ENCODE measurements around the gene NSFL1C.

The NSFL1C gene

GRCh38 chr20:1457992-1458391 is 8.7 kb downstream of the NSFL1C start:
- DNase-seq, result no peak

- no peak for DNase-seq
These were observed 10.3 kb downstream of the NSFL1C start for GRCh38 chr20:1456300-1456699.

DNA sequence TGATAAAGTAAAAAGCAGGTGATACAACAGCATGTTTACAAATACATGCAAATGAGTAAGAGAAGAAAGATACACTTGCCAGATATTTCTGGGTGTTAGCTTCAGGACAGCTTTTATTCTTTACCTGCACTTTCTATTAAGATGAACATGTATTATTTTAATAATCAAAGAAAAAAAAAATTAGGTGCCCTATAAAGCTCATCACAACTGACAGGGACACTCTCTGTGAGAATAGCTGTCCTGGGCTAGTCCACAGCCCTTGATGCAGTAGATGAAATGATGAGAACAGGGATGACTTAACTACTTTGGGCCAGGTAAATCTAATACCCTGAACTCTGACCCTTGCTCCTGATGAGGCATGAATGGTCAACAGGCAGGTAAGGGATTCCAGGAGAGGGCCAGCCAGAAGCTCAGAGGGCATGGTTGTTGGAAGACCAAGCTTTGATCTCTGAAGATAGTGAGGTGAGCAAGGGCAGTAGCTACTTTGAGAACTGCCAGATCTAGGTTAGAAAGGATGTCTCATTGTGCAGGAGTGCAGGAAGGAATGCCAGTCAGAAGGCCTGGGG is 15.6 kb downstream of the NSFL1C start:
- no peak for DNase-seq

GRCh38 chr20:1449370-1449769 is 17.3 kb downstream of the NSFL1C start:
- DNase-seq, result no peak

DNA sequence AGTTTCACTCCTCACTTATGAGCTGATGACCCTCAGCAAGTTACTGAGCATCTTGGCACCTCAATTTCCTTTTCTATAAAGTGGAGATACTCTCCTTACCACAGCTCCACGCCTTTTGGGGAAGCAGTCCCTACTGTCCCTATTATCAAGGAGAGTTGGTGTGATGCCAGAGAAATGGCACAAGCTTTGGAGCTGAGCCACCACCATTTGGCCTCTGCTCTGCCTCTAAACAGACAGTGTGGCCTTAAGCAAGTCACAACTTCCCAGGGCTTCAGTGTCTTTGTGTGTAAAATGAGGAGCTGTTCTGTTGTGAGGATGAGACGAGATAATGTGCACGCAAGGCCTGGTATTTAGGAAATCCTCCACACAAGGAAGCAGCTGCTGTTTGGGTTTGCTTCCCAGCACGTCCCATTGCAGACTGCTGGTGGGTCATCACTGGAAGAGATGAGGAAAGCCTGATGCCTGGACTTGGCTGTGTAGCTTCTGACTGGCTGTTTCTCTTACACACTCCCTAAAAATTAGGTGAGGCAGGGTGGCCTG is 18.5 kb downstream of the NSFL1C start:
- DNase-seq, result no peak

GRCh38 chr20:1446536-1446935 is 20.1 kb downstream of the NSFL1C start:
- no peak for DNase-seq

GRCh38 chr20:1443085-1443484 is 23.6 kb downstream of the NSFL1C start:
- DNase-seq, result no peak

GRCh38 chr20:1442304-1442703 is 24.3 kb downstream of the NSFL1C start:
- DNase-seq, result no peak

- no peak for DNase-seq
These were observed 25.5 kb downstream of the NSFL1C start for GRCh38 chr20:1441133-1441532.

- no peak for DNase-seq
These were observed 26.6 kb downstream of the NSFL1C start for GRCh38 chr20:1440024-1440423.

DNA sequence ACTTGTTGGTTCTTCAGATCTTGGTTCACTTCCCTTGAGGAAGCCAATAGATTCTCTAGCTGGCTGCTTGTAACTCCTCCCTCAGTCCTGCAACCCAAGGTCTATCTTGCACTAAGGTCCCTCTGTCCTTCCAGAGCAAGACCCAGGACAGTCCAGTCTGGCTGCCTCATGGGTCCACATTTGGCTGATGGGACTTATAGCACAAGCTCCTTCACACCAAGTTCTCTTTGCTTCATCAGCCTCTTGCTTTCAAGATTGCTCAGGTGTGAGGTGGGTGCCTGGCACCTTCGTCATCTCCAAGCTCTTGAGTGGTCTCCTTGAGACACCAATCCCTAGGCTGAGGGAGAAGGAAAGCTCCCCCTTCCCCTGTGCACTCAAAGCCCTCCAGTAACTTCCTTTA is 28.3 kb downstream of the NSFL1C start:
- DNase-seq, result no peak

- peak; percentile 69 to 78 for DNase-seq
These were observed 29.3 kb downstream of the NSFL1C start for GRCh38 chr20:1437235-1437904.

DNA sequence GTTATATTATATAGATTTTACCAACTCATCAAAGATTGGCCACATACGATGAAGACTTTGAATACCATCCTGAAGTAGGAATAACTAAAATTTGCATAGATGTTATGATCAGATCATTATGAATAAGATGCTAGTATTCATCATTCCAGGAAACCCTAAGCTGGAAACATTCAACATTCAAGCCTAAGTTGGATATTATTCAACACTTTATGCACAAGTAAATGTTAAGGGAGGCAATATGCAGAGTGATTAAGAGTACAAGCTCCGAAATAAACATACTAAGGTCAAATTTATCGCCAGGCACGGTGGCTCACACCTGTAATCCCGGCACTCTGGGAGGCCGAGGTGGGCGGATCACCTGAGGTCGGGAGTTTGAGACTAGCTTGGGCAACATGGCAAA is 30.4 kb downstream of the NSFL1C start:
- DNase-seq, result no peak

GRCh38 chr20:1435337-1435699 is 31.3 kb downstream of the NSFL1C start:
- DNase-seq, result no peak

- DNase-seq, result peak; percentile 21 to 65
These were observed 31.9 kb downstream of the NSFL1C start for GRCh38 chr20:1434571-1435336.

DNA sequence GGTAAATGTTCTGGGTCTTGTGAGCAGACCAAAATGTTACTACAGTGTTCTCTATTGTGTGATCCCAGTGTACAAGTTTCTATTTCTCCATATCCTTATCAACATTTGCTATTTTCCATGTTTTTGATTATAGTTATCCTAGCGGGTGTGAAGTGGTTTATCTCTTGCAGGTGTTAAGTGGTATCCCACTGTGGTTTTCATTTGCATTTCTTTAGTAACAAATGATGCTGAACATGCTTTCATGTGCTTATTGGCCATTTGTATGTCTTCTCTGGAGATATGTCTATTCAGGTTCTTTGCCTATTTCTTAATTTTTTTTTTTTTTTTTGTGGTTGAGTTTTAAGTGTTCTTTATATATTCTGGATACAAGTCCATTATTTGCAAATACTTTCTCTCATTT is 35.5 kb downstream of the NSFL1C start:
- peak in 1 of 2 experiments; percentile 20 for DNase-seq

DNA sequence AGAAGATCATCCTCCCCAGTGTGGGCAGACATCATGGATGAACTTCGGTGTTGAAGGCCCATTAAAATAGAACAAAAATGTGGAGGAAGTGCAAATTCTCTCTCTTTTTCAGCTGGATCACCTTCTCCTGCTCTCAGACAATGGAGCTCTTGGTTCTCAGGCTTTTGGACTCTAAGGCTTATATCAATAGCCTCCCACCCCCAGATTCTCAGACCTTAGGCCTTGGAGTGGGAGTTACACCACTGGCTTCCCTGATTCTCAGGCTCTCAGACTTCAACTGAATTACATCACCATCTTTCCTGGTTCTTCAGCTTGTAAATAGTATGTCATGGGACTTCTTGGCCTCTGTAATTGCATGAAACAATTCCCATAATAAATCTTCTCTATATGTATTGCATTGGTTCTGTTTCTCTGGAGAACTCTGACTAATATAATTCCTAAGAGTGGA is 36.6 kb downstream of the NSFL1C start:
- no peak for DNase-seq

GRCh38 chr20:1429143-1429728 is 37.4 kb downstream of the NSFL1C start:
- DNase-seq, result no peak

GRCh38 chr20:1427457-1428054 is 39.1 kb downstream of the NSFL1C start:
- peak; percentile 96 to 99 for DNase-seq

DNA sequence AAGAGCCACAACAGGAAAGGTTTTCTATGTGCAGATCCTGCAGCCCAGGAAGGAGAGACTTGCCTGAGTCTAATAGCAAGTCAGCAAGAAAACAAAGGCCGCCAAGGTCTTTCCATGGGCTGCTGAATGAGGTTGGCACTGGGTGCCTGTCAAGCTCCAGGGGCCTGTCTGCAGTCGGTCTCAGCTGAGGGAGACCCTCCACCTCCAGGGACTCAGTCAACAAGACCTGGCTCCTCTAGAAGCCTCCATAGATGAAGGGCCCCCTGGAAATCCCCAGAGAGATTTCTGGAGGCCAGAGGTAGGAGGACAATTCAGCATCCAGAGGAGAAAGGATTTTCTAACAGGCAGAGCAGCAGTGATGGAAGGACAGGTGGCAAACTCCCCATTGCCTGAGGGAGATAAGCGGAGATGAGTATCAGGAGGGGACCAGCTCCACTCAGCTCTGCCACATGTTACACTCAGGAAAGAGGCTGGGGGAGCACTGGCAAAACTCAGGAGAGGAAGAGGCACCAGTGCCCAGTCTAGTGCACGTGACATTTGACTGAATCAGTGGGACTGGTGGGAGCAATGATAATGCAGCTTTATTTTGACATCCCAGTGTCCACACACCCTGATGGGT is 40.3 kb downstream of the NSFL1C start:
- DNase-seq, result no peak

DNA sequence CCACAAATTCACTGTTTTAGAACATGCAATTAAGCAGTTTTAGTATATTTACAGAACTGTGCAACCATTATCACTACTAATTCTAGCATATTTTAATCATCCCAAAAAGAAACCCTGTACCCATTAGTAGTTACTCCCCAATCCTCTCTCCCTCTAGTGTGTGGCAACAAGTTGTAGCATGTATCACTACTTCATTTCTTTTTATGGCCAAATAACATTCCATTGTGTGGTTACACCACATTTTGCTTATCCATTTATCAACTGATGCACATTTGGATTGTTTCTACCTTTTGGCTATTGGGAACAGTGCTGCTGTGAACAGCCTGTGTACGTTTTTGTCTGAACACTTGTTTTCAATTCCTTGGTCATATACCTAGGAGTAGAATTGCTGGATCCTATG is 42.3 kb downstream of the NSFL1C start:
- DNase-seq, result no peak

- peak; percentile 66 to 71 for DNase-seq
These were observed 43.0 kb downstream of the NSFL1C start for GRCh38 chr20:1423625-1424106.
